Measurements from ENCODE around the gene RFPL3. TPM values are rescaled to one million over a fixed set of nuclear protein-coding genes. Genes with fewer than 3 reads are reported as not detected.

RFPL3 gene
- total and polyA plus RNA-seq, 2 experiments from 2014 or later = not detected

DNA sequence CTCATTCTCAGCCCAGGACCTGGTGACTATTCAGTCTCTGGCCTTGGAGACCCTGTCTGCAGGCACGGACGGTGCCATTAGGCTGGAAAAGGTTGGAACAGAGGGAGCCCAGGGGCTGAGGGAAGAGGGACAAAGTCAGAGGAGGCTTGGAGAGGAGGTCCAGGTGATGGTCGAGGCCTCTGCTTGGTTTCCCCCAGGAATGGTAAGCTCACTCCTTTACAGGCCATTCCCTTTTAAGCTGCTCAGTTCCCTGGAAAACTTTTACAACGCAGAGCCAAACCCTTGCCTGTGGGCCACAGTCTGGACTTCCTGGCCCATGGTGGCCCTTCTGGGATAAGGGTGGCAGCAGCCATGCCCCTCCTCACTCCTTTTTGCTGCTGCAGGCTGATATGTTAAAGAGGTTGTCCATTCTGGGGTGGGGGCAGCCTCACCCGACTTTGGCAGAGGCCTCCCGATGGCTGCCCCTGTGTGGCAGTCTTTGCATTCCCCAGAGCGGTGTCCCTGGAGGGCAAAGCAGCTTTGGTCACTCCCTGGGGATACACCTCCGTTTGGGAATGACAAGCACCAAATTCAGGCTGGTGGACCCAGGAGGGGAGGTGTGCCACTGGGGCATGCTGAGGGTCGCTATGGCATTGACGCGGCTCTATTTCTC lies 34.0 kb upstream of the RFPL3 start:
- H3K27ac Mint-ChIP-seq = no peak overlapping the region
- H3K27me3 Mint-ChIP-seq (ENCODE audit: insufficient read depth, low read depth, poor library complexity) = peaks cover 18% of the 10 kb centered on the region
- no peak for DNase-seq (ENCODE audit: low spot score)

More for the DNA sequence above, 34.0 kb upstream of the RFPL3 start:
- Mint-ChIP-seq H3K9me3 (peaks cover 25% of the 10 kb centered on the region), H3K4me3 (no peak overlapping the region), H3K4me1 (peaks cover 28% of the 10 kb centered on the region), H3K36me3 (ENCODE audit: low read depth) (peaks cover 20% of the 10 kb centered on the region)
- no peaks in the 10 kb centered on the region for H3K9me2 ChIP-seq (ENCODE audit: insufficient read depth)
- H3K4me3 ChIP-seq = no peak overlapping the region
- peaks cover 17% of the 10 kb centered on the region for H3K4me1 ChIP-seq (ENCODE audit: insufficient read depth)
- H3K27ac ChIP-seq (ENCODE audit: low read depth) = no peak overlapping the region
- no peaks in the 10 kb centered on the region for H3K27me3 ChIP-seq (ENCODE audit: insufficient read depth)
- H3K4me2 ChIP-seq = no peak overlapping the region
- H2AFZ ChIP-seq = no peak overlapping the region
- no peaks in the 10 kb centered on the region for H3K36me3 ChIP-seq (ENCODE audit: insufficient read depth)
- H3K79me2 ChIP-seq (replicated peaks; ENCODE audit: insufficient read depth) = no peaks in the 10 kb centered on the region
- TF ChIP-seq, protein P1, sequence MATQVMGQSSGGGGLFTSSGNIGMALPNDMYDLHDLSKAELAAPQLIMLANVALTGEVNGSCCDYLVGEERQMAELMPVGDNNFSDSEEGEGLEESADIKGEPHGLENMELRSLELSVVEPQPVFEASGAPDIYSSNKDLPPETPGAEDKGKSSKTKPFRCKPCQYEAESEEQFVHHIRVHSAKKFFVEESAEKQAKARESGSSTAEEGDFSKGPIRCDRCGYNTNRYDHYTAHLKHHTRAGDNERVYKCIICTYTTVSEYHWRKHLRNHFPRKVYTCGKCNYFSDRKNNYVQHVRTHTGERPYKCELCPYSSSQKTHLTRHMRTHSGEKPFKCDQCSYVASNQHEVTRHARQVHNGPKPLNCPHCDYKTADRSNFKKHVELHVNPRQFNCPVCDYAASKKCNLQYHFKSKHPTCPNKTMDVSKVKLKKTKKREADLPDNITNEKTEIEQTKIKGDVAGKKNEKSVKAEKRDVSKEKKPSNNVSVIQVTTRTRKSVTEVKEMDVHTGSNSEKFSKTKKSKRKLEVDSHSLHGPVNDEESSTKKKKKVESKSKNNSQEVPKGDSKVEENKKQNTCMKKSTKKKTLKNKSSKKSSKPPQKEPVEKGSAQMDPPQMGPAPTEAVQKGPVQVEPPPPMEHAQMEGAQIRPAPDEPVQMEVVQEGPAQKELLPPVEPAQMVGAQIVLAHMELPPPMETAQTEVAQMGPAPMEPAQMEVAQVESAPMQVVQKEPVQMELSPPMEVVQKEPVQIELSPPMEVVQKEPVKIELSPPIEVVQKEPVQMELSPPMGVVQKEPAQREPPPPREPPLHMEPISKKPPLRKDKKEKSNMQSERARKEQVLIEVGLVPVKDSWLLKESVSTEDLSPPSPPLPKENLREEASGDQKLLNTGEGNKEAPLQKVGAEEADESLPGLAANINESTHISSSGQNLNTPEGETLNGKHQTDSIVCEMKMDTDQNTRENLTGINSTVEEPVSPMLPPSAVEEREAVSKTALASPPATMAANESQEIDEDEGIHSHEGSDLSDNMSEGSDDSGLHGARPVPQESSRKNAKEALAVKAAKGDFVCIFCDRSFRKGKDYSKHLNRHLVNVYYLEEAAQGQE (IDR thresholded peaks at IDR 0.05; ENCODE audit: unreplicated experiment) = no peak
- TF ChIP-seq CTCF (conservative IDR thresholded peaks at IDR 0.05; ENCODE audit: low read depth in 2 of 2) (no peak), ZNF331 (CRISPR knock-in tag; IDR thresholded peaks at IDR 0.05; ENCODE audit: low read depth) (no peak), ZNF114 (CRISPR knock-in tag; IDR thresholded peaks at IDR 0.05) (no peak), STAT1 (IDR thresholded peaks at IDR 0.05; ENCODE audit: unreplicated experiment) (no peak), JUNB (IDR thresholded peaks at IDR 0.05; ENCODE audit: unreplicated experiment) (no peak), NANOG (IDR thresholded peaks at IDR 0.05; ENCODE audit: borderline replicate concordance) (no peak), EZH2phosphoT487 (IDR thresholded peaks at IDR 0.05; ENCODE audit: unreplicated experiment) (no peak), CREB1 (CRISPR knock-in tag; IDR thresholded peaks at IDR 0.05; ENCODE audit: low read depth) (no peak), EZH2 (IDR thresholded peaks at IDR 0.05; ENCODE audit: low read depth, unreplicated experiment) (no peak), POLR2AphosphoS5 (IDR thresholded peaks at IDR 0.05; ENCODE audit: low read depth) (no peak)
- TF ChIP-seq, protein P2, sequence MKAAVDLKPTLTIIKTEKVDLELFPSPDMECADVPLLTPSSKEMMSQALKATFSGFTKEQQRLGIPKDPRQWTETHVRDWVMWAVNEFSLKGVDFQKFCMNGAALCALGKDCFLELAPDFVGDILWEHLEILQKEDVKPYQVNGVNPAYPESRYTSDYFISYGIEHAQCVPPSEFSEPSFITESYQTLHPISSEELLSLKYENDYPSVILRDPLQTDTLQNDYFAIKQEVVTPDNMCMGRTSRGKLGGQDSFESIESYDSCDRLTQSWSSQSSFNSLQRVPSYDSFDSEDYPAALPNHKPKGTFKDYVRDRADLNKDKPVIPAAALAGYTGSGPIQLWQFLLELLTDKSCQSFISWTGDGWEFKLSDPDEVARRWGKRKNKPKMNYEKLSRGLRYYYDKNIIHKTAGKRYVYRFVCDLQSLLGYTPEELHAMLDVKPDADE (IDR thresholded peaks at IDR 0.05) = no peak
- TF ChIP-seq, protein P3, sequence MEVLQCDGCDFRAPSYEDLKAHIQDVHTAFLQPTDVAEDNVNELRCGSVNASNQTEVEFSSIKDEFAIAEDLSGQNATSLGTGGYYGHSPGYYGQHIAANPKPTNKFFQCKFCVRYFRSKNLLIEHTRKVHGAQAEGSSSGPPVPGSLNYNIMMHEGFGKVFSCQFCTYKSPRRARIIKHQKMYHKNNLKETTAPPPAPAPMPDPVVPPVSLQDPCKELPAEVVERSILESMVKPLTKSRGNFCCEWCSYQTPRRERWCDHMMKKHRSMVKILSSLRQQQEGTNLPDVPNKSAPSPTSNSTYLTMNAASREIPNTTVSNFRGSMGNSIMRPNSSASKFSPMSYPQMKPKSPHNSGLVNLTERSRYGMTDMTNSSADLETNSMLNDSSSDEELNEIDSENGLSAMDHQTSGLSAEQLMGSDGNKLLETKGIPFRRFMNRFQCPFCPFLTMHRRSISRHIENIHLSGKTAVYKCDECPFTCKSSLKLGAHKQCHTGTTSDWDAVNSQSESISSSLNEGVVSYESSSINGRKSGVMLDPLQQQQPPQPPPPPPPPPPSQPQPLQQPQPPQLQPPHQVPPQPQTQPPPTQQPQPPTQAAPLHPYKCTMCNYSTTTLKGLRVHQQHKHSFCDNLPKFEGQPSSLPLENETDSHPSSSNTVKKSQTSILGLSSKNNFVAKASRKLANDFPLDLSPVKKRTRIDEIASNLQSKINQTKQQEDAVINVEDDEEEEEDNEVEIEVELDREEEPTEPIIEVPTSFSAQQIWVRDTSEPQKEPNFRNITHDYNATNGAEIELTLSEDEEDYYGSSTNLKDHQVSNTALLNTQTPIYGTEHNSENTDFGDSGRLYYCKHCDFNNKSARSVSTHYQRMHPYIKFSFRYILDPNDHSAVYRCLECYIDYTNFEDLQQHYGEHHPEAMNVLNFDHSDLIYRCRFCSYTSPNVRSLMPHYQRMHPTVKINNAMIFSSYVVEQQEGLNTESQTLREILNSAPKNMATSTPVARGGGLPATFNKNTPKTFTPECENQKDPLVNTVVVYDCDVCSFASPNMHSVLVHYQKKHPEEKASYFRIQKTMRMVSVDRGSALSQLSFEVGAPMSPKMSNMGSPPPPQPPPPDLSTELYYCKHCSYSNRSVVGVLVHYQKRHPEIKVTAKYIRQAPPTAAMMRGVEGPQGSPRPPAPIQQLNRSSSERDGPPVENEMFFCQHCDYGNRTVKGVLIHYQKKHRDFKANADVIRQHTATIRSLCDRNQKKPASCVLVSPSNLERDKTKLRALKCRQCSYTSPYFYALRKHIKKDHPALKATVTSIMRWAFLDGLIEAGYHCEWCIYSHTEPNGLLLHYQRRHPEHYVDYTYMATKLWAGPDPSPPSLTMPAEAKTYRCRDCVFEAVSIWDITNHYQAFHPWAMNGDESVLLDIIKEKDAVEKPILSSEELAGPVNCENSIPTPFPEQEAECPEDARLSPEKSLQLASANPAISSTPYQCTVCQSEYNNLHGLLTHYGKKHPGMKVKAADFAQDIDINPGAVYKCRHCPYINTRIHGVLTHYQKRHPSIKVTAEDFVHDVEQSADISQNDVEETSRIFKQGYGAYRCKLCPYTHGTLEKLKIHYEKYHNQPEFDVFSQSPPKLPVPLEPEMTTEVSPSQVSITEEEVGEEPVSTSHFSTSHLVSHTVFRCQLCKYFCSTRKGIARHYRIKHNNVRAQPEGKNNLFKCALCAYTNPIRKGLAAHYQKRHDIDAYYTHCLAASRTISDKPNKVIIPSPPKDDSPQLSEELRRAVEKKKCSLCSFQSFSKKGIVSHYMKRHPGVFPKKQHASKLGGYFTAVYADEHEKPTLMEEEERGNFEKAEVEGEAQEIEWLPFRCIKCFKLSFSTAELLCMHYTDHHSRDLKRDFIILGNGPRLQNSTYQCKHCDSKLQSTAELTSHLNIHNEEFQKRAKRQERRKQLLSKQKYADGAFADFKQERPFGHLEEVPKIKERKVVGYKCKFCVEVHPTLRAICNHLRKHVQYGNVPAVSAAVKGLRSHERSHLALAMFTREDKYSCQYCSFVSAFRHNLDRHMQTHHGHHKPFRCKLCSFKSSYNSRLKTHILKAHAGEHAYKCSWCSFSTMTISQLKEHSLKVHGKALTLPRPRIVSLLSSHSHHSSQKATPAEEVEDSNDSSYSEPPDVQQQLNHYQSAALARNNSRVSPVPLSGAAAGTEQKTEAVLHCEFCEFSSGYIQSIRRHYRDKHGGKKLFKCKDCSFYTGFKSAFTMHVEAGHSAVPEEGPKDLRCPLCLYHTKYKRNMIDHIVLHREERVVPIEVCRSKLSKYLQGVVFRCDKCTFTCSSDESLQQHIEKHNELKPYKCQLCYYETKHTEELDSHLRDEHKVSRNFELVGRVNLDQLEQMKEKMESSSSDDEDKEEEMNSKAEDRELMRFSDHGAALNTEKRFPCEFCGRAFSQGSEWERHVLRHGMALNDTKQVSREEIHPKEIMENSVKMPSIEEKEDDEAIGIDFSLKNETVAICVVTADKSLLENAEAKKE (CRISPR knock-in tag; IDR thresholded peaks at IDR 0.05) = no peak
- no peaks in the 10 kb centered on the region for H4K20me1 ChIP-seq (replicated peaks; ENCODE audit: insufficient read depth)
- no peak for ATAC-seq
- H3F3A ChIP-seq (replicated peaks; ENCODE audit: low read depth) = no peaks in the 10 kb centered on the region

Measured in GM23338 (cell line).